NCI-H2171 (cell line): ENCODE data around the gene FBXO31.
A peak's percentile ranks its signal among the peaks of the same experiment; 100 is the strongest.

Experiments
- DNase-seq: peaks from one replicate; lab custom pipeline; 2025; lab: John Stamatoyannopoulos, UW

Gene FBXO31

DNA sequence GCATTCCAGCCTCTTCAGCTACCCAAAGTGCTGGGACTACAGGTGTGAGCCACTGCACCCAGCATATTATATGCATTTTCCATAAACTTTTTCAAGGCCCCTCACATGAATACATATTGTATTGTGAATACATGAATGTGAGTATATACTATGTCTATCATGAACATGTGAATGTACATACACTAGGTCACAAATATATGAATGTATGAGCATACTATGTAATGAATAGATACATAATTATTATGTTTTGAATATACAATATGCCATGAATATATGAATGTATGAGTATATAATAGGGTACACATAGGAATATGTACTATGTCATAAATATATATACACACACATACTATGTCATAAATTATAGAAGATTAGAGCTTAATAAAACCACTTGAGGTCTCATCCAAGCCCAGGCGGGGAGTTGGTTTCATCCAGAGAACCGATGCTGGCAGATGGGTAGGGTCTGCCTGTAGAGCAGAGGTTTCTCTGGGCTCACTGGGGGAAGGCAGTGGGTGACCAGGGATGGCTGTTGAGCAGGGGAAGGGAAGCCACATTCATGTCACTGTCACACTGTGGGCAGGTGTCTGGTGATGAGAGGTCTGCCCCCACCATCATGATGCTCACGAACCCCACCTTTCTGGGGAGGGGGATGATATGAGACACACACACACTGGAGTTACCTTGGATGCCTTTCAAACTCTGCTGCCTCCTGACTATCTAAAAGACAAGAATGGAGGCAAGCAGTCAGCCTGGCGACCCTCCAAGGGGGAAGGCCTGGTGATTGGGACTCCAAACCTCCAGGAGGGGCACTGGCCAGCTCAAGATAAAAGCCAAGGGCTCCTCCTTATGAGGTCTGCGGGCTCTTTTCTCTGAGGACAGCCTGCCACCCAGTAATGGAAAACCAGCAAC, 73.7 kb downstream of the FBXO31 start:
- DNase-seq = no peak

- DNase-seq = no peak
Measured at GRCh38 chr16:87308826-87309225, 74.8 kb downstream of the FBXO31 start.

GRCh38 chr16:87306516-87306915, 77.1 kb downstream of the FBXO31 start:
- DNase-seq = no peak

- no peak for DNase-seq
Measured at GRCh38 chr16:87305505-87306391, 77.8 kb downstream of the FBXO31 start.

GRCh38 chr16:87304951-87305350, 78.6 kb downstream of the FBXO31 start:
- no peak for DNase-seq

GRCh38 chr16:87303962-87304521, 79.5 kb downstream of the FBXO31 start:
- no peak for DNase-seq

DNA sequence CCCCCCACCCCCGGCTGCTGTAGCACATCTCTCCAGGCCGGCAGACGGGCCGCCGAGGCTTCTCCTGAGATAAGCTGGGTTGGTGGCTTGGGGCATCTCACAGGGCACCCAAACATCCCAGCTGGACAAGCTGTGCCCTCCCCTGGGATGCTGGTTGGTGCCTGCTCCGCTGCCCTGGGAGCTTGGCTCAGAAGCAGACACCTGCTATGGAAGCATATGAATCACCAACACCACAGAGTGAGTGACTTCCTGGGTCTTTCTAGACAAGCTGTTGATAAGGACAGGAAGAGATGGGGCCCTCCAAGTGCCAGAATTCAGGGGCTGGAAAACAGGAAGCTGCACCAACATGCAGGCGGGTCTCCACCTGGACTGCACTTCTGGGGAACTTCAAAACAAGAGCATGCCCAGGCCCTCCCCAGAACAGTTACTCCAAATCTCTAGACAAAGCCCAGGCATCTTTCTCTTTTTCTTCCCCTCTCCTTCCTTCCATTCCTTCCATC, 80.1 kb downstream of the FBXO31 start:
- no peak for DNase-seq

DNA sequence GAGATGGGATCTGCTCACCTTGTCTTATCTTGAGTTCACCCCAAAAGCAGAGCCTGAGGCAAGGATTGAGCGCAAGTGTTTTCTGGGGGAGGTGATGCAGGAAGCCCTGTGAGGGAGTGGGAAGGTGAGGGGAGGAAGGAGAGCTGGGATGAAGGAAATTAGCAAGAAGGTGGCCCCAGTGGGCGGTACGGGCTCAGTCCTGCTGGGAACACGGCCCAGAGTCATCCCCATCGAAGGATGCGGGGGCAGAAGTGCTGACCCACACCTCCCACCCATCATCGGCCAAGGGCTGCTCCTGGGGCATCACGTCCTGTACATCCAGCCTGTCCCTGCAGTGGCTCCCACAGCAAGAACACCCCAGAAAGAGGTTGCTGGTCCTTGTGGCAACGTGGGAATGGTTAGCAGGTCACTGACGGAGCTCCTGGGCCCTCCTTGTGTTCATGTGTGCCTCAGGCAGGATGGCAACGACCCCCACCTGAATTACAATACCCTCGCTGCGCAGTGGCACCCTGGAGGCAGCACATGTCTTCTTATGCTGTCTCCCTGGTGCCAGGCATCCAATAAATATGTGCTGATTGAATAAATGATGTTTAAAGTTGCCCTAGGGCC, 84.6 kb downstream of the FBXO31 start:
- DNase-seq = no peak

DNA sequence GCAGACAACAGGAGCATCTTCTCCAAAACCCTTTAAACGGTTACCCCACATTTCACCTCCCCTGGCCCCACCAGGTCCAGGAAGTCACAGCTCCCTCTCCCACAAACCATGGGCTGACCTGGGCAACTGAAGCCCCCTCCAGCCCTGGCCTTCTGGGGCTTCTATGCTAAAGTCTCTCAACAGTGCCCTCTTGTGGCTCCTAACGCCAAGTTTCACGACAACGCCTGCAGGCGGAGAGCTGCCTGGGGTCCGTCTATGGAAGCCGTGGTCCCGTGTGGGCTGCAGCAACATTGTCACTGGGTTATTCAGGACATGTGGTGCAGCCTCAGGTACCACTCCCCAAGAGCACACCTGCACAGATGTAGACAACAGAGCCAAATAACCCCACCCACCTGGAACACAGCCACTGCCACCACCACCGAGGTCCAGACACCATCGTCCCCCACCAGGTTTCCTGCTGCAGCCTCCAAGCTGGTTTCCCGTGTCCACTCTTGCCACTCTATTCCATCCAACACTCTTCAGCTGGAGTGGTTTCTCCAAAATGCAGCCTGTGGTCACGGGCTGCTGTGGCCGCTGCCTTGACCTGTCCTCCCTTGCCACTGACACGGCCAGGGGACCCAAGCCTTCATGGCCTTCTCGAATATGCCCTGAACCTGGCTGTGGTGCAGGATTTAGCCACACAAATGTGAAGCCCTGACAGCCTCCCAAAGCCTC, 85.5 kb downstream of the FBXO31 start:
- DNase-seq = no peak

- no peak for DNase-seq
Measured at GRCh38 chr16:87297407-87297806, 86.2 kb downstream of the FBXO31 start.

DNA sequence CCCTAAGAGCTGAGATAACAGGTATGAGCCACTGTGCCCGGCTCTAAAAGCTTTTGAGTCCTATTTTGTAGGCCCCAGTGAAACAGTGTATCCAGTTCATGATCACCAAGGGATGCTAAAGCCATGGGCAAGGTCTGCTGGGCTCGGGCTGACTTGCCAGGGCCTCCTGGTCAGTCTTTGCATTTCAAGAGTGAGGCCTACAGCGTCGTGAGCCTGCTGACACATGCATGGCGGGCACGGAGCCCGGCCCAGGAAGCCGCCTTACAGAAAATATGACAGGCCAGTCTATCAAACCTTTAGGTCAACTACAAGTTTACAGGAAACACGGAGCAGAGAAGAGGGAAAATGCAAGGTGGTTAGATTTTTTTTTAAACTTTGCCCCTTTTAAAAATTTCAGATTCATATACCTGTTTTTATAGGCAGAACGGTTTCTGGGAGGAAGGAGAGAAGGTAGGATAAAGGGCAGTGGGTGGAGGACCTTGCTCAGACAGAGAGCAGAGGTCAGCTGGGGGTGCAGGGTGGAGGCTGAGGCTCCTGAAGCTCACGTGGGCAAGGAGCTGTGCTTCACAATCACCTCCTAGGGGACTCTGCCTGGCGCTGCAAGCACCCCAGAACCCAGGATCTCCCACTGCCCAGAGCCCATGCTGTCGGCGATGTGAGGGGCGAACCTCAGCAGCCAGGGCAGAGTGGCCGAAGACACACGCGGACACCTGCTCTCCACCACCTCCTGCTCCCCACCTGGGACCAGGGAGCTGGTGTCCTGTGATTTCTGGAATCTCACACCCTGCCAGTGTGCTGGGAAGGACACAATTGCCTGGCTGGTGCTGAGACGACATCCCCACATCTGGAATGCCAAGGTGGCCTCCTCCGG, 87.7 kb downstream of the FBXO31 start:
- no peak for DNase-seq

DNA sequence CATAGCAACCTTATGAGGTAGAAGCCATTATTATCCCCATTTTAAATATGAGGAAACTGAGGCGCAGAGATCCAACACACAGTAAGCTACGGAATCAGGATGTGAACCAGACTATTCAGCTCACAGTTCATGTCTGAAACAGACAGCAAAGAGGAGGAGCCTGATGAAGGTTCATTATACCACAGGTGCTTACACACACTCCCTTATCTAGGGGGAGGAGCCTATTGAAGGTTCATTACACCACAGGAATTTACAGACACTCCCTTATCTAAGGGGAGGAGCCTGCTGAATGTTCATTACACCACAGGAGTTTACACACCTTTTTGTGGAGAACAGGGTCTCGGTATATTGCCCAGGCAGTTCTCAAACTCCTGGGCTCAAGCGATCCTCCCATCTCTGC, 88.3 kb downstream of the FBXO31 start:
- no peak for DNase-seq

DNA sequence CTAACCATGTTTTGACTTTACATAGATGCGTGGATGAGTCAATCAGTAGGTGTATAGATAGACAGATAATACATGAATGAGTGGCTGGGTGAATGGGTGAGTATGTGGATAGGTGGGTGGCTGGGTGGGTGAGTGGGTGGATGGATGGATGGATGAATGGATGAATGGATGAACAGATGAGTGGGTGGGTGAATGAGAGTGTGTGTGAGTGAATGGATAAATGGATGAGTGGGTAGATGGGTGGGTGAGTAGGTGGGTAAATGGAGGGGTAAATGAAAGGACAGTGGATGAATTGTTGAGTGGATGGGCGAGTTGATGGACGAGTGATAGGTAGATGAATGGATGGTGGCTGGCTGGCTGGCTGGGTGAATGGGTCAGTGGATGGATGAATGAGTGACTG, 89.6 kb downstream of the FBXO31 start:
- DNase-seq = no peak

GRCh38 chr16:87291944-87292343, 91.6 kb downstream of the FBXO31 start:
- DNase-seq = no peak

DNA sequence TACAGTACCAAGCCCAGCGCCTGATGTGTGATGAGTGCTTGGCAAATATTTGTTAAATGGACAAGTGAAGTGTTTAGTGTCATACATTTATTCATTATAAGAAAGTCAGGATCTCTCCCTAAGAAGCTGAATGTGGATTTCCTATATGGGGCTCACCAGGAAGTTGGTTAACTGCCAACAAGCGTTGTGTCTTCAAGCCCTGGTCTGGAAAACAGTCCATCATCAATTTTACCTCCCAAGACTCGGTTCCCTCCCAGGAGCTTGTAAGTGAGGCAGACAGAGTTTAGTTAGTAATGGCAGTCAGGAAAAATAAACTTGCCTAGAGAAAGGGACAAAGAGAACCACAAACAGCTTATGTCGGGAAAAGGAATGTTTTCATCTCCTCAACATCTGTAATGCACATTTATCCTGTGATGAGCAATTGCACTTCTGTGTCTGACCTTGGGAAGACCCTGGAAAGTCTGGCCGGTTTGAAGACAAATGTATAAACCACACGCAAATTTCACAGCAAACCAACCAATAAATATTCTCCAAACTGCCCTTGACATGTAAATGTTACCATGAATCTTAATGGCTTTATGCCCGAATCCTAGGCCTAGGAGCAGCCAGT, 94.7 kb downstream of the FBXO31 start:
- no peak for DNase-seq

GRCh38 chr16:87286839-87287626, 96.5 kb downstream of the FBXO31 start:
- no peak for DNase-seq

DNA sequence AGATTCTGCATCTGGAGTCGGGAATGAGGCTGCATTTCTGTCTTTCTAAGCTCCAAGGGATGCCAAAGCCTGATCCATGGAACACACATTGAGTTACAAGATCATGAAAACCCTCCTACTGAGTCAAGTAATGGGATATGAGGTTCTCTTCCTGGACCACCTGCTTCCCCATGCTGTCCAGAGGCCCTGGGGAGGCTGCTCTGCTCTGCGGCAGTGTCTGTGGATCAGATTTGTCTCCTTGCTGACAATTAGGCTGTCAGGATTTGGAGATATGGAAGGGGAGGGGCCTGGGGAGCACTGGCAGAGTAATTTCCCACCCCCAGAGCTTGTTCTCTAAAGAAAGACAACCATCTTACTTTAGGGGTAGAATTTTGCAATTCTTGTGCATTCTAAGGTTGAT, 99.4 kb downstream of the FBXO31 start:
- peak; percentile 62 for DNase-seq

DNA sequence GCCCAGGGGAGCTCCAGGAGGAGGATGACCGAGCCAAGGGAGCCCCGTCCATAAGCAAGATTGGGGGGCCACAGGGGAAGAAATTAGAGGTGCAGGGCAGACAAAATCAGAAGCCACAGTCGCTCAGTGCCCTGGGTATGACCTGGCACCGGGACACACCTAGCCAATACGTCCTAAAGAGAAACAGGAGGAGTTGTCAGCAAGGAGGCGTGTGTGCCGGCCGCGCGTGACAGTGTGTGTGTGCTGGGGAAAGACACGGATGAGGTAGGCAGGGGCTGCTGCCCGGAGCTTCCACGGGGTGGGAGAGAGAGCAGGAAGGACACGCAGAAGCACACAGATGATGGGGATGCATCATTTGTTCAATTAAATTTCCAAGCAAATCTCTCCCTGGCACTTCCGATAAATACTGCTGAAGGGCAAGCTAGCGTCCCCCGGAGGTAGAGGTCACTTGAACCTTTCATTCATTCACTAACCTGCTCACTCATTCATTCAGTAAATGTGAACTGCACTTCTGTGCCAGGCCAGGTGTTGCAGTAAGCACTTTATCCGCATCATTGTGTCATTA, 104.4 kb downstream of the FBXO31 start:
- no peak for DNase-seq
